Activated naive CD4-positive, alpha-beta T cell treated with anti-CD3 and anti-CD28 coated beads for 36 hours (primary cell): ENCODE measurements around the gene BTG1. TPM values are rescaled to one million over a fixed set of nuclear protein-coding genes. Genes with fewer than 3 reads are reported as not detected.
"Not testable (repeated sequence)": the region's sequence is repeated elsewhere in the genome, so short reads cannot be mapped to it uniquely, and the experiment has no call there.

Experiments
- CTCF ChIA-PET: fragments of 350-600 bp; sonication (Branson Sonifier 250); formaldehyde crosslinking; loops from one replicate; lab custom pipeline; 2021; ENCODE audit warnings: antibody characterized with exemption; lab: Charles Lee
- DNase-seq: peaks from one replicate; pipeline ENCODE4 v3.0.0-alpha.2; 2020
- H3K27ac Mint-ChIP-seq: one replicate; pipeline ENCODE4 v1.8.0; 2021; ENCODE audit warnings: mild to moderate bottlenecking, mixed read lengths
- H3K27me3 Mint-ChIP-seq: one replicate; pipeline ENCODE4 v1.8.0; 2021; ENCODE audit warnings: low read depth, mixed read lengths
- H3K36me3 Mint-ChIP-seq: one replicate; pipeline ENCODE4 v1.8.0; 2021; ENCODE audit warnings: low read depth, mixed read lengths
- H3K4me1 Mint-ChIP-seq: one replicate; pipeline ENCODE4 v1.8.0; 2021; ENCODE audit warnings: low read depth, mixed read lengths
- H3K4me3 Mint-ChIP-seq: one replicate; pipeline ENCODE4 v1.8.0; 2021; ENCODE audit warnings: mild to moderate bottlenecking, moderate library complexity, mixed read lengths
- H3K9me3 Mint-ChIP-seq: one replicate; pipeline ENCODE4 v1.8.0; 2021; ENCODE audit warnings: mixed read lengths
- intact Hi-C: fragments of 100-400 bp; cut with micrococcal nuclease; formaldehyde crosslinking; loops from one replicate; pipeline ENCODE4 v1.15.1; 2023
- total RNA-seq, 2 experiments: library from RNA; stranded (reverse); gene quantifications; one replicate each; pipeline ENCODE4 v1.2.3, GENCODE V29; 2021

Gene BTG1
- total RNA-seq, 2 experiments from 2014 or later = 218 to 223 TPM

- no peaks in the 10 kb centered on the region for H3K27me3 Mint-ChIP-seq
- H3K9me3 Mint-ChIP-seq = no peaks in the 10 kb centered on the region
- peaks cover 2% of the 10 kb centered on the region for H3K36me3 Mint-ChIP-seq
- DNase-seq = peak; percentile 43
- H3K27ac Mint-ChIP-seq = peak overlapping the region; percentile 60
- intact Hi-C loops = no loop called here
- peak overlapping the region; percentile 4 for H3K4me3 Mint-ChIP-seq
- H3K4me1 Mint-ChIP-seq = peaks cover 79% of the 10 kb centered on the region
- CTCF ChIA-PET = interaction anchor here (1.0 to 1.7 kb wide), 2 partner anchors 30 to 37 kb away, joined by 3 to 5 read pairs; partner anchors contain the start of gene BTG1
Measured at GRCh38 chr12:92108651-92109050, 37.0 kb downstream of the BTG1 start.

GRCh38 chr12:92107621-92108131 lies 38.0 kb downstream of the BTG1 start:
- intact Hi-C loops = no loop called here
- Mint-ChIP-seq H3K9me3 (no peaks in the 10 kb centered on the region), H3K27me3 (no peaks in the 10 kb centered on the region)

DNA sequence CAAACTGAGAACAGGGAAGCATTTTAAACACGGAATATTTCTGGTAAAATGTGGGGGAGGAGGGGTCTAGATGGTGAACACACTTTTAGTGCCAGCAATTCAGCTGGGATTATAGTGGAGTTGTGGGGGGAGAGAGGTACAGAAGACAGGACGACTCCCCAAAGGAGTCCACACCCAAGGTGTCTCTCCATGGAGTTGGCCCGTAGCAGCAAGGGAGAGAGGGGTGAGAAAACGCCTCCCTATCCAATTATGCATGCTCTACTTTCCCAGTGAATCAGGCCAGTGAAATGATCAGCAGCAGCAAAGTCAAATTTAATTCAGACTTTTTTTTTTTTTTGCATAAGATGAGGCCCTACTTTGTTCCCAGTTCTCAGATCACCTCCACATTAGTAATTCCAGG lies 38.6 kb downstream of the BTG1 start:
- Mint-ChIP-seq H3K9me3 (no peaks in the 10 kb centered on the region), H3K4me1 (peaks cover 71% of the 10 kb centered on the region), H3K36me3 (no peaks in the 10 kb centered on the region), H3K27me3 (no peaks in the 10 kb centered on the region), H3K27ac (peak overlapping the region; percentile 15), H3K4me3 (no peak overlapping the region)
- intact Hi-C loops = no loop called here
- no peak for DNase-seq
- CTCF ChIA-PET = interaction anchor here (0.6 to 1.1 kb wide), 2 partner anchors 26 to 1273 kb away, joined by 3 read pairs; no protein-coding TSS in a partner anchor

More at GRCh38 chr12:92107621-92108131, 38.0 kb downstream of the BTG1 start:
- no peaks in the 10 kb centered on the region for H3K36me3 Mint-ChIP-seq
- H3K27ac Mint-ChIP-seq = peak overlapping the region; percentile 46
- DNase-seq = no peak
- CTCF ChIA-PET = interaction anchor here (0.6 to 1.7 kb wide), 4 partner anchors 17 to 1272 kb away, joined by 3 to 5 read pairs (median 3); partner anchors contain the start of gene BTG1
- H3K4me3 Mint-ChIP-seq = no peak overlapping the region
- peaks cover 73% of the 10 kb centered on the region for H3K4me1 Mint-ChIP-seq

DNA sequence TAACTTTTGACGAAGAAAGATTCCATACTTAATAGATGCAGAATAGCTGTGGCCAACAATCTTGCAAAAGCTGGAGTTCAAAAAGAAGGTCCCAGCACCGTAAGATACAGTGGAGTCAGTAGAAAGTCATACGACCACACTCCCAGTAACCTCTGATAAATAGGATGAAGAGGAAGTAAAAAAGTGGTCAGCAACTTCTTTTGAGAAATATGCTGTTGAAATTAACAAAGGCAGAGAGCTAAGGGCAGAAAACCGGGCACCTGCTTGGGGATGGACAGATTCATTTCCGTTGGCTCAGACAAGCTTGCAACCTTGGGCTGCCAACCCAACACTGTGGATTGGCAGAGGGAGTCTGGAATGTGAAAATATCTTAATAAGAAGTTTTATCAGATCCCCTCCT lies 40.0 kb downstream of the BTG1 start:
- intact Hi-C loops = loop anchor here (1.0 kb wide), 1 partner anchor 8 kb away; no protein-coding TSS in a partner anchor
- DNase-seq = no peak
- peaks cover 4% of the 10 kb centered on the region for H3K36me3 Mint-ChIP-seq
- no peaks in the 10 kb centered on the region for H3K9me3 Mint-ChIP-seq
- peak overlapping the region; percentile 54 for H3K27ac Mint-ChIP-seq
- peaks cover 70% of the 10 kb centered on the region for H3K4me1 Mint-ChIP-seq
- CTCF ChIA-PET = interaction anchor here (1.0 to 1.5 kb wide), 2 partner anchors 39 to 40 kb away, joined by 3 read pairs; partner anchors contain the start of gene BTG1
- no peaks in the 10 kb centered on the region for H3K27me3 Mint-ChIP-seq
- peak overlapping the region; percentile 54 for H3K4me3 Mint-ChIP-seq

DNA sequence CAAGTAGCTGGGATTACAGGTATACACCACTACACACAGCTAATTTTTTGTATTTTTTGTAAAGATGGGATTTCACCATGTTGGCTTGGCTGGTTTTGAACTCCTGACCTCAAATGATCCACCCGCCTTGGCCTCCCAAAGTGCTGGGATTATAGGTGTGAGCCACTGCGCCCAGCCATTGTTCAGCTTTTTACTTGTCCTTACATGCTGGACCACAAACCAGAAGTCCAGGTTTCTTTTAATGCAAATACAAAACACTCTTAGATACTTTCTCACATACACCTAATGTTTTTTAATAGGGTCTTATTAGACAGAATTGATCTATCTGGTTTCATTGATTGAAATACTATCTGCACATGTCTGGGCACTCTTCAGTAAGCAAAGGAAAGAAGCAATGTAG lies 40.5 kb downstream of the BTG1 start:
- Mint-ChIP-seq H3K4me3 (peak overlapping the region; percentile 54), H3K27me3 (no peaks in the 10 kb centered on the region), H3K36me3 (peaks cover 9% of the 10 kb centered on the region), H3K9me3 (no peaks in the 10 kb centered on the region), H3K27ac (peak overlapping the region; percentile 54), H3K4me1 (peaks cover 65% of the 10 kb centered on the region)
- CTCF ChIA-PET = interaction anchor here (1.5 kb wide), 1 partner anchor 41 kb away, joined by 3 read pairs; the partner anchor contains the start of gene BTG1
- DNase-seq = no peak
- intact Hi-C loops = no loop called here

DNA sequence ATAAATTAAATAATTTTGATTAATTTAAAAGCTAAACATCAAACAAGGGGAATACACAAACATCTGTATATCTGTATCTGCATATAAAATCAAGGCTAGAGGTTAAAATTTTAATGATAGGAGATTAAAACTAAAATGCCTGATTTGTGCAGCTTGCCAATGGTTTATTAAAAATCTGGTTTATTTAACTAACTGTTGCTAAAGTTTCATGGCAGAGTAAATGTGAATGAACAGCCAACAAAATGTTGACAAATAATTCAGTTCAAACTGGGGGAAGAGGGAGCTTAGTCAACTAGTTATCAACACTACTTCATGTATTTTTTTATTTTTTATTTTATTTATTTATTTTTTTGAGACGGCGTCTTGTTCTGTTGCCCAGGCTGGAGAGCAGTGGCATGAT lies 43.0 kb downstream of the BTG1 start:
- Mint-ChIP-seq H3K27me3 (no peaks in the 10 kb centered on the region), H3K4me3 (no peak overlapping the region), H3K9me3 (peaks cover 9% of the 10 kb centered on the region), H3K36me3 (peaks cover 16% of the 10 kb centered on the region), H3K4me1 (peaks cover 55% of the 10 kb centered on the region), H3K27ac (no peak overlapping the region)
- CTCF ChIA-PET = interaction anchor here (1.2 kb wide), 1 partner anchor 215 kb away, joined by 4 read pairs; no protein-coding TSS in a partner anchor
- DNase-seq = no peak
- intact Hi-C loops = no loop called here

DNA sequence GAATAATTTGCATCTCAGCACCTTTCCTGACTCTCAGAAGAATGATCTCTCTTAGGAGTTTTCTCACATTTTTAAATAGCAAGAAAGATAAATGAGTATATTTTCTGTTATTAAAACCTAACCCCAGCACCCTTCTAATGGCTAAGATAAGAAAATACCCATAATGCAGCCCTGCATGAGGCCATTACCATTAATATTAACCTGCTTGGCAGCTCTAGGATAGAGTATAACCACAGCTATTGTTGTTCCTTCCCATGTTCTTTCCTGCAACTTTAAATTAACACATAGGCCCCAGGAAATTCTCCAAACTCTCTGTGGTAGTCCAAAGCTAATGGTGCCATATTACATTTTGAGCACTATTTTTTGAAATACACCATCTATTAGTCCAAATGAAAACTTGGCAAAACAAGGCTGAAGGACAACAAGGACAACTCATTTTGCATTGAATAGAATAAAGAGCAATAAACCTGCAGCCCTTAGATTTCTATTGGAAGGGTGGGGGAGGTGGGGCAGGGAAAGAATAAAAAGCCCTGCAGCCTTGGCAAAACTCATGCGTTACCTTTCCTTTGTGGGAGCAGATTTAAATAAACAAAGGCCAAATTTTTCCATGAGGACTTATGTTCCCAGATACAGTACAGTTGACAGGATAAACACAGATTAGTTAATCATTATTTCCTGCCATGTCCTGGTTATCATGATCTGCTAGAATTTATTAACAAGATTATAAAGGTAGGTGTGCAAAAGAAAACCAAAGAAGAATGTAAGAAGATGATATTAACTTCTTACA lies 46.9 kb downstream of the BTG1 start:
- Mint-ChIP-seq H3K9me3 (peaks cover 9% of the 10 kb centered on the region), H3K4me1 (peaks cover 52% of the 10 kb centered on the region), H3K36me3 (peaks cover 16% of the 10 kb centered on the region), H3K27me3 (no peaks in the 10 kb centered on the region), H3K27ac (no peak overlapping the region), H3K4me3 (no peak overlapping the region)
- CTCF ChIA-PET = interaction anchor here (1.0 to 3.3 kb wide), 3 partner anchors 10 to 38 kb away, joined by 3 to 10 read pairs (median 4); no protein-coding TSS in a partner anchor
- intact Hi-C loops = no loop called here
- DNase-seq = no peak

GRCh38 chr12:92096346-92097136 lies 49.1 kb downstream of the BTG1 start:
- H3K27ac Mint-ChIP-seq = peak overlapping the region; percentile 89
- intact Hi-C loops = loop anchor here (1.0 kb wide), 3 partner anchors 10 to 31 kb away; no protein-coding TSS in a partner anchor

GRCh38 chr12:92094751-92095161 lies 50.9 kb downstream of the BTG1 start:
- Mint-ChIP-seq H3K27ac (no peak overlapping the region), H3K36me3 (peaks cover 3% of the 10 kb centered on the region), H3K4me1 (peaks cover 54% of the 10 kb centered on the region), H3K9me3 (peaks cover 6% of the 10 kb centered on the region), H3K27me3 (no peaks in the 10 kb centered on the region), H3K4me3 (no peak overlapping the region)
- CTCF ChIA-PET = interaction anchor here (0.5 to 2.3 kb wide), 2 partner anchors 10 to 767 kb away, joined by 3 to 6 read pairs; no protein-coding TSS in a partner anchor
- DNase-seq = no peak
- intact Hi-C loops = no loop called here

More at GRCh38 chr12:92096346-92097136, 49.1 kb downstream of the BTG1 start:
- Mint-ChIP-seq H3K9me3 (peaks cover 9% of the 10 kb centered on the region), H3K4me3 (peak overlapping the region; percentile 23), H3K4me1 (peaks cover 51% of the 10 kb centered on the region), H3K27me3 (no peaks in the 10 kb centered on the region), H3K36me3 (peaks cover 16% of the 10 kb centered on the region)
- DNase-seq = peak; percentile 56
- CTCF ChIA-PET = interaction anchor here (0.6 to 3.3 kb wide), 7 partner anchors 8 to 714 kb away, joined by 3 to 10 read pairs (median 4); no protein-coding TSS in a partner anchor

DNA sequence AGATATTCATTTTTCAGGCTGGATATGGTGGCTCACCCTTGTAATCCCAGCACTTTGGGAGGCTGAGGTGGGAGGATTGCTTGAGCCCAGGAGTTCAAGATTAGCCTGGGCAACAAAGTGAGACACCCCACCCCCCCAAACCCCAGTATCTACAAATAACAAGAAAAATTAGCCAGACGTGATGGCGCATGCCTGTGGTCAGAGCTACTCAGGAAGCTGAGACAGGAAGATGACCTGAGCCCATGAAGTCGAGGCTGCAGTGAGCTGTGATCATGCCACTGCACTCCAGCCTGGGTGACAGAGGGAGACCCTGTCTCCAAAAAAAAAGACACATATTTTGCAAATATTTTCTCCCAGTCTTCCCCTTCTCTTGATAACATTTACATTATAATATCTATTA lies 51.3 kb downstream of the BTG1 start:
- H3K27ac Mint-ChIP-seq, H3K36me3 Mint-ChIP-seq, intact Hi-C loops, H3K9me3 Mint-ChIP-seq, H3K4me3 Mint-ChIP-seq, H3K27me3 Mint-ChIP-seq, DNase-seq: not testable (repeated sequence)
- CTCF ChIA-PET = interaction anchor here (0.5 to 2.3 kb wide), 2 partner anchors 9 to 767 kb away, joined by 3 to 6 read pairs; no protein-coding TSS in a partner anchor
- peaks cover 55% of the 10 kb centered on the region for H3K4me1 Mint-ChIP-seq
